Activated CD4-positive, CD25-positive, alpha-beta regulatory T cell (primary cell): Measurements from ENCODE around the gene MRPL40.
"Not testable (repeated sequence)": the region's sequence is repeated elsewhere in the genome, so short reads cannot be mapped to it uniquely, and the experiment has no call there.

Experiments
- DNase-seq, 4 experiments: peaks; one replicate each; lab custom pipeline; 2025; lab: John Stamatoyannopoulos, UW

The MRPL40 gene

GRCh38 chr22:19407649-19408606 lies 24.4 kb upstream of the MRPL40 start:
- no peak for DNase-seq

DNA sequence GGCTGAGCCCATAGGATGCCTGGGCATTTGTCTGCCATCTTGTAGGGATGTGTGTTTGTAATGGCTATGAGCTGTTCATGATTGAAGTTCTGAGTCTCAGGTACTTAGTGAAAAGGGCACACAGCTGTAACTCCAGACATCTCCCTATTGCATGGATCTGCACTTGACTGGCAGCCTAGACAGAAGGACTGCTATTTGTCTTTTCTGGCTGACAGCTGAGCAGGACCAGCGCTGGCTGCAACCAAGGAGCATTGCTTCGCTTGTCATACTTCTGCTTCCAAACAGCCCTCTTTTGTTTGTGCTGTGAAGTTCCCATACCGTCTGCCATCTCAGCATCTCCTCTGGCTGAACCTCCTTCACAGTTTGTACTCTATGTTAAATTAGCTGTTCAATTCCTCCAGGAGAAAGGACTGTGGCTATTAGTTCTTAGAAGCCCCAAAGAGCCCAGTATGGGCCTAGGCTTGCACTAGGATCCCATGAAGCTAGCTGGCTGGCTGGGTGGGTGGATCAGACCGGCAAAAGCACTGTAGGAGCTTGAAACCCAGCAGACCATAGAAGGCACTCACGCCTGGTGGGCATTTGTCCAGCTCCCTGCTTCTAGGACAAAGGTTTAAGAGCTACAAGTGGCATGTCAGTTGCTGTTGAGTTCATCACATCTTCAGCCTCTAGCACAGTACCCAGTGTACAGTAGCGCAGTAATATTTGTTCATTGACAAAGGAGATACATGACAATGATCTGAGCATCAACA lies 21.2 kb upstream of the MRPL40 start:
- no peak for DNase-seq

- DNase-seq, result no peak
These were observed 20.7 kb upstream of the MRPL40 start for GRCh38 chr22:19411690-19412045.

GRCh38 chr22:19412478-19412877 lies 19.9 kb upstream of the MRPL40 start:
- no peak for DNase-seq

- DNase-seq, result no peak
These were observed 19.4 kb upstream of the MRPL40 start for GRCh38 chr22:19412923-19413322.

DNA sequence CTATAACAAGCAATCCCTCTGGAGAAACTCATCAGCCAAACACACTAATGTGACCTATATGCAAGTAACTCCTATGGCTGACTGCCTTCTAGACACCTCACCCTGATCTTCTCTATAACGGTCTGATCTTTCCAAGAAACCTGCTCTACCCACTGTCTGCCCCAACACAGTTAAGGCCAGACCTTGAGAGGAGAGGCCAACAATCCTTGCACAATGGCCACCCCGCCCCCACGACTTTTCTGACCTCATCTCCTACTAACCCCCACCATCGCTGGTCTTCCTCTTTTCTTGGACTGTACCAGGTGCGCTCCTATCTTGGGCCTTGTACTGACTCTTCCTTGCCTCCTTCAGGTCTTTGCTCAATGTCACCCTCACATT lies 13.3 kb upstream of the MRPL40 start:
- DNase-seq, result no peak

- DNase-seq, result no peak
These were observed 12.7 kb upstream of the MRPL40 start for GRCh38 chr22:19419464-19420178.

GRCh38 chr22:19420321-19420720 lies 12.0 kb upstream of the MRPL40 start:
- DNase-seq, result no peak

GRCh38 chr22:19422440-19423301 lies 9.7 kb upstream of the MRPL40 start:
- no peak for DNase-seq

DNA sequence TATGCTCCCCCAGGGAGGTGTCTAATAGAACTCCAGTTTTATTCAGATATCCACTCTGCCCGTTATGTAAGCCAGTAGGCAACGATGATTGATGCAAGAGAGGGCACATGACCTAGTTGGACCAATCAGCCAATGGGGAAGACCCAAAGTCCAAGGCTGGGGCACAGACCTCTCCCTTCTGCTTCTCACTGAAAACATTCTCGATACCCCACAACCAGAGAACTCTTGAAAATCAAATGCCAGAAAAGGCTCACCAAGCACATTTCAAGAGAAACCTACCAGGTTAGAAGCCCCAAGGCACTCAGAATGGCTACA lies 8.2 kb upstream of the MRPL40 start:
- no peak for DNase-seq

DNA sequence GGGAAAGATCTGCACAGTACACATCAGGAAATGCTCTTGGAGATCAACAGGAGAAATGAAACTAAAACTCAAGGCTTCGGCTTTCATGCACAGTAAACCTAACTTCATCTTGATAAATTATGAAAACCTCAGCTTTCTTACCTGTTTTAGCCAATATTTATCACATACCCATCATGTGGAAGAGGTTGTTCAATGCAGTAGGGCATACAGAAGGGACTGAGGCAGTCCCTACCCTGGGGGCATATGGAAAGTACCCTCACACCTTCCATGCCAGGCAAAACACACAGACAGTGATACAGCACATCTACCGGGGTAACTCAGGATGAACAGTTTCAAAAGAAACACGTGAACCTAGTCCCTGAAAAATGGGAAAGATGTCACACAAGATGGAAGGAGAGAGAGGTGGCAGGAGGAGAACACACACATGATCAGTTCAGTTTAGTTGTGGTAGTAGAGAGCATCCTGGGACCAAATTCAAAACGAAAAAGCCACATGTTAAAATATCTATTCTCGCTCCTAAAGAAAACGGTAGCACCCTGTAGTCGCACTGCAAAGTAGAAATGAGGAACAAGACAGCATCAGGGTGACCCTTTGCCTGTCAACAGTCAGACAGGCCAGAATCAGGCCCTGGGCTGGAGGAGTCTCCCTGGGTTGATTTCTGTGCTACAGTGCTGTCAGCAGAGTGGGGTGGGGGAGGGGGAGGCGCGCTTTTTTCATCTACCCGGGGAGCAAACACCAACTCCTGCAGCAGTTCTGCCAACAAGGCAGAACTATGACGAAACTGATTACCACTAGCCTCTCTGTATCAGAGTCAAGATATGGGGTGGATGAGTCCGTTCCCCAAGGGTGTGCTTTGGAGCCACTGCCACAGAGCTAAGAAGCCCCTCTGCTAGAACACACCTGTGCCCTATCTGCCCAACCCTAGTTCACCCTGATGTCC lies 2.1 kb upstream of the MRPL40 start:
- no peak for DNase-seq

GRCh38 chr22:19430890-19431541 lies 1.3 kb upstream of the MRPL40 start:
- no peak for DNase-seq

DNA sequence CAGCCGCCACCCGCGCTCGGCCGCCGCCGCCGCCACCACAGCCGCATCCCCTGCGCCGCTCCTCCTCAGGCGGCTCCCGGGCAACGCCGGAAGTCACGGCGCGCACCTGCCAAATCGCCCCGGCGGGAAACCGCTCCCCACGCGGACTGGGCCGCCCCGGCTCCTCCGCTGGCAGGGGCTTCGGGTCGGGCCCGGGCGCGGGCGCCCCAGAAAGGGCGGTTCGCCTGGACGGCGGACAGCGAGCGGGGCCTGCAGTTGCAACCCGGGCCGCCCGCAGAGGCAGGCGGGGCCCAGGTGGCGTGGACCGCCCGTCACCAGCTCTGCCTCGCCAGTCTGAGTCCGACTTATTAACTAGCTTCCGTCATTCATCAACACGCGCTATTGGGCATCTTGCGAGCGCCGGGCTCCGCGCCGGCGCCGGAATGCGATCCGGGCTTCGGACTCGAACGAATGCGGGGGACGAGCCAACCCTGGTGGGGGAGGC lies 654 bp upstream of the MRPL40 start, which contains the start of gene HIRA:
HIRA (minus strand) TSS at position 85 of the 484 bp plus-strand sequence. CDS start 257 bp downstream, outside the sequence.
- DNase-seq, result peak; percentile 62 to 80 (median 74)

- no peak for DNase-seq
These were observed 2.1 kb downstream of the MRPL40 start for GRCh38 chr22:19434401-19434800.

- no peak for DNase-seq
These were observed 2.7 kb downstream of the MRPL40 start for GRCh38 chr22:19434829-19435580.

DNA sequence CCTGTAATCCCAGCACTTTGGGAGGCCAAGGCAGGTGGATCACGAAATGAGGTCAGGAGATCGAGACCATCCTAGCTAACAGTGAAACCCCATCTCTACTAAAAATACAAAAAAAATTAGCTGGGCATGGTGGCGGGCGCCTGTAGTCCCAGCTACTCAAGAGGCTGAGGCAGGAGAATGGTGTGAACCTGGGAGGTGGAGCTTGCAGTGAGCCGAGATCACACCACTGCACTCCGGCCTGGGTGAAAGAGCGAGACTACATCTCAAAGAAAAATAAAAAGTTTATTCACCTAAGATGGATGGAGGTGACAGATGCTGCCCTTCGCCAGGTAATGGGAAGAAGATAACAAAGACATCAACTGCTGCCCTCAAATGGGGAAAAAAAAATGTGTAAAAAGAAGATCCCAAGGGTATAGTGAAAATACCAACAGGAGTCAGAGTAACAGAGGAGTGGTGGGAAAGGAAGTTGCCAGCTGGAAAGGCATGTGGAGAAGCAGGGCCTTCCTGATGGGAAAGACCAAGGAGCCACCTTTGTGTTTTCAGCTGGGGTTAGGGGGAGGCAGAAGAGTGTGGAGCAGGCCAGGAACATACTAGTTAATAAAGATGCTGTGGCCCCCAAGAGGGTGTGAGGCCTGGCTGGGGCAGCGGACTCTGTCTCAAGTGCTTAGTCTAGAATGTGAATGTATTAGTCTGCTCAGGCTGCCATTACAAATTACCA lies 4.3 kb downstream of the MRPL40 start:
- not testable (repeated sequence) for DNase-seq

DNA sequence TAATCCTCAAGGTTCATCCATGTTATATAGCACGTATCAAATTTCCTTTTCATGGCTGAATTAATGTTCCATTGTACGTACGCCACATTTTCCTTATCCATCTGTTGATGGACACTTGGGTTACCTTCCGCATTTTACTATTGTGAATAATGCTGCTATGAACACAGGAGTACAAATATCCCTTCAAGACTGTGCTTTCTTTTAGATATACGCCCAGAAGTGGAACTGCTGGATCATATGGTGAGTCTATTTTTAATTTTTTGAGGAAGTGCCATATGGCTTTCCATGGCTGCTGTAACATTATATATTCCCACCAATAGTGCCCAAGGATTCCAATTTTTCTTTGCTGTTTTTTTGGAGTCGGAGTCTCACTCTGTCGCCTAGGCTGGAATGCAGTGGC lies 6.0 kb downstream of the MRPL40 start:
- no peak for DNase-seq
